SK-N-MC (cell line): ENCODE results near the gene FSIP1.

Experiments used
- EZH2 ChIP-seq: fragments of 200-600 bp; sonication (generic); IDR thresholded peaks from one replicate; pipeline ENCODE4 v1.6.1; 2017; ENCODE audit warnings: antibody characterized with exemption
- FOXP2 ChIP-seq: optimal IDR thresholded peaks from 2 replicates; pipeline ENCODE3; 2011; ENCODE audit warnings: mild to moderate bottlenecking, moderate library complexity; ENCODE audit not compliant: insufficient read depth; ENCODE audit errors: extremely low read length, control extremely low read depth
- POLR2AphosphoS5 ChIP-seq: IDR thresholded peaks from 2 replicates; pipeline ENCODE4 v1.6.1; 2012; ENCODE audit warnings: mild to moderate bottlenecking, low read depth, low read length, borderline replicate concordance

- TF ChIP-seq POLR2AphosphoS5 (no peak), EZH2 (no peak), FOXP2 (no peak)
Measured at GRCh38 chr15:39642011-39642640, 140.5 kb downstream of the FSIP1 start.
